GM23338 (cell line): Measurements from ENCODE around the gene CDH12.
"Not testable (repeated sequence)": the region's sequence is repeated elsewhere in the genome, so short reads cannot be mapped to it uniquely, and the experiment has no call there.

Experiments
- CREB1 ChIP-seq: fragments of 250-450 bp; sonication (Bioruptor Pico); IDR thresholded peaks from 2 replicates; pipeline ENCODE4 v1.5.0; 2020; ENCODE audit warnings: low read depth, mild to moderate bottlenecking, moderate library complexity
- CTCF ChIP-seq, 2 experiments: fragments of 200-600 bp in 1 of 2; sonication (generic) in 1 of 2; conservative IDR thresholded peaks; 2 replicates each; pipeline versions ENCODE4 v1.5.1 to v1.6.1; 2016 to 2017; ENCODE audit warnings: antibody characterized with exemption in 2 of 2, low read depth in 2 of 2, mild to moderate bottlenecking in 2 of 2, moderate library complexity in 1 of 2
- ETS1 ChIP-seq: IDR thresholded peaks from 2 replicates; pipeline ENCODE4 v1.6.1; 2016; ENCODE audit warnings: antibody characterized with exemption
- EZH2 ChIP-seq: fragments of 200-600 bp; sonication (generic); IDR thresholded peaks from one replicate; pipeline ENCODE4 v1.8.0; 2017; ENCODE audit warnings: antibody characterized with exemption, mild to moderate bottlenecking, low read depth; ENCODE audit not compliant: unreplicated experiment
- EZH2phosphoT487 ChIP-seq: fragments of 200-600 bp; sonication (generic); IDR thresholded peaks from one replicate; pipeline ENCODE4 v1.8.1; 2018; ENCODE audit warnings: antibody characterized with exemption; ENCODE audit not compliant: unreplicated experiment
- JUNB ChIP-seq: IDR thresholded peaks from one replicate; pipeline ENCODE4 v1.6.1; 2016; ENCODE audit warnings: antibody characterized with exemption; ENCODE audit not compliant: unreplicated experiment
- POLR2AphosphoS5 ChIP-seq: IDR thresholded peaks from 2 replicates; pipeline ENCODE4 v1.6.1; 2016; ENCODE audit warnings: antibody characterized with exemption, low read depth
- REST ChIP-seq: IDR thresholded peaks from one replicate; pipeline ENCODE4 v1.6.1; 2018; ENCODE audit warnings: antibody characterized with exemption; ENCODE audit not compliant: unreplicated experiment
- ZNF114 ChIP-seq: fragments of 250-450 bp; sonication (Bioruptor Pico); IDR thresholded peaks from 2 replicates; pipeline ENCODE4 v1.5.0; 2020; ENCODE audit warnings: mild to moderate bottlenecking, moderate library complexity
- ZNF331 ChIP-seq: fragments of 250-450 bp; sonication (Bioruptor Pico); IDR thresholded peaks from 2 replicates; pipeline ENCODE4 v1.5.0; 2020; ENCODE audit warnings: low read depth, mild to moderate bottlenecking, moderate library complexity

GRCh38 chr5:22332949-22333348 is 520.2 kb downstream of the CDH12 start:
- TF ChIP-seq CTCF (conservative IDR thresholded peaks at IDR 0.05; ENCODE audit: low read depth in 2 of 2); EZH2; POLR2AphosphoS5; EZH2phosphoT487; REST; CREB1 (CRISPR knock-in tag); ZNF114; JUNB; ZNF331 (CRISPR knock-in tag); ETS1: not testable (repeated sequence)
